ENCODE measurements around the gene DUOXA2. TPM values are rescaled to one million over a fixed set of nuclear protein-coding genes. Genes with fewer than 3 reads are reported as not detected.
A peak's percentile ranks its signal among the peaks of the same experiment; 100 is the strongest.
"Not testable (repeated sequence)": the region's sequence is repeated elsewhere in the genome, so short reads cannot be mapped to it uniquely, and the experiment has no call there.

DUOXA2 gene
- not detected in 2 replicates for polyA plus RNA-seq (2014; cell fraction: cytosol; rRNA removed)
- not detected in 2 replicates for polyA plus RNA-seq (2014; cell fraction: nucleus; rRNA removed)

DNA sequence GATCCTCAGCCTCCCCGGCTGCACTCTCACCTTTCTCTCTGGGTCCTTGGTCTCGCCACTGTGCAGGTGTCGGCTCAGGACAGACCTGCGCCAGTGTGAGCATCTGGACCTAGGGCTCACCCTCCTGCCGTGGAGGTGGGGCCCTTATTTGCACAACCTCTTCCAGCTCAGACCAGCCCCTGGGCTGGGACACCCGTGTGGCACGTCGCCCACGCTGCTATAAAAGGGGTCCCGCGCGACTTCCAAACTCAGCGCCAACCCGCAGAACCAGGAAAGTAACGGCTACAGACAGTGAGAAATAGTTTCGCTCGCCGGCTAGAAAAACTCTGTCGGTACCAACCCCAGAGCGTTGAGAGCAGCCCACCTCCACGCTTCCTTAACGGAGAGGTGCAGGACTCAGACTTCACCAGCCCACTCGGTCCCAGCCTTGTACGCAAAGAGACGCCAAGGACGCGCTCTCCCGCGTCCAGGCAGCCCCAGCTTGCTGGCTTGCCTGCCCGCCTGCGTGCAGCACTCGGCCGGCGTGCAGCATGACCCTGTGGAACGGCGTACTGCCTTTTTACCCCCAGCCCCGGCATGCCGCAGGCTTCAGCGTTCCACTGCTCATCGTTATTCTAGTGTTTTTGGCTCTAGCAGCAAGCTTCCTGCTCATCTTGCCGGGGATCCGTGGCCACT is at the start of gene DUOXA2, which contains the start of gene DUOX2:
Gene DUOXA2, plus strand, starts transcription at position 251 of the 675 bp plus-strand sequence. Its CDS starts 280 bp downstream, at position 531.
Gene DUOX2, minus strand, starts transcription at position 97 of the 675 bp plus-strand sequence. CDS start 761 bp downstream, outside the sequence.
- DNase-seq (ENCODE audit: low spot score): no peak

DNA sequence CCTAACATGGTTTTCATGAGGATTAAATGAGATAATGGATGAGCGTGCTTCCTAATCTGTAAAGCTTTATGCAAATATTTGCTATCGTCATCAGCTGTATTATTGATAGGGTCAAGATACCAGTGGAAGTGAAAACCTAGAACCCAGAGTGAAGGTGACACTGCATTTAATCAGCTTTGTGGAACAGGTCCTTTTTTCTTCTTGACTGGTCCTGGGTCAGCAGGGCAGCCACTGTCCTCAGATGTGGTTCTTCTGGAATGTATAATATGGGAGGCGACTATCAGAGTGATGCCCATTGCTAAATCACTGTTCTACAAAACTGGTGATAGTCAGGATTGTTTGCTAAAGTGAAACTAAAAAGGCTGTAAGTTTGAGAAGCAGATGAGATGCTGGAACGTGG is 49.7 kb upstream of the DUOXA2 start:
- no peak for DNase-seq (ENCODE audit: low spot score)

DNA sequence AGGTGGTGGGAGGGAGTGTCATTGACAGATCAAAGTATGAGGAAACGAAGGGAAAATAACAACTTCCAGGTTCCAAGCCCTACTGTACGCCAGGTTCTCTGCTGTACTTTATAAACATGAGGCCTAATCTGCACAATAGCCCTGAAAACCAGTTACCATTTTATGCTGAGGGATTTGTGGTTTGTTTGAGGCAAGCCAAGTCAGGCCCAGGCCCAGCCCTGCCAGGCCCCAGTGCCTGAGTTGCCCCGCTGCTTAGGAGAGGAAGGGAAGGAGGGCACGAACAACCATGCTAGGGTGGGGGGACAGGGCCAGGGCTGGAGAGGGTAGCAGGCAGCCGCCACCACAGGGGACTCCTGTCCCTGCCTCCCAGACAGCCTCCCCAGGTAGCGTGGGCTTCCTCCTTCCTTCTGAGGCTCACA is 44.2 kb upstream of the DUOXA2 start:
- not testable (repeated sequence) for DNase-seq (ENCODE audit: low spot score)

DNA sequence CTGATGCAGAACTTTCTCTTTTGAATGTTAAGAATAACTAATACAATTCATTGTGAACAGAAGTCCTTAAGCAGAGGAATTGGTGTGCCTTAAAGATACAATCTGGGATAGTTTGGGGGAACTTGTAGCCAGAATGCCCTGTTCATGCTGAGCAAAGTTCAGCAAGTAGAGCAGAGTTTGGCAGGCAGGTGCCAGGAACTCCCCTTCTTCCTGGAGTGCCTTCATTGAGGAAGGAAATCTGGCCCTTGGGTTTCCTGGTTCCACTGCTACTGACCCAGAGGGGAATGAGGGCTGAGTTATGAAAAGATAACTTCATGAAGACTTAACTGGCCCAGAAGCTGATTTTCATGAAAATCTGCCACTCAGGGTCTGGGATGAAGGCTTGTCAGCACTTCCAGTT is 40.5 kb upstream of the DUOXA2 start:
- DNase-seq (ENCODE audit: low spot score): not testable (repeated sequence)

DNA sequence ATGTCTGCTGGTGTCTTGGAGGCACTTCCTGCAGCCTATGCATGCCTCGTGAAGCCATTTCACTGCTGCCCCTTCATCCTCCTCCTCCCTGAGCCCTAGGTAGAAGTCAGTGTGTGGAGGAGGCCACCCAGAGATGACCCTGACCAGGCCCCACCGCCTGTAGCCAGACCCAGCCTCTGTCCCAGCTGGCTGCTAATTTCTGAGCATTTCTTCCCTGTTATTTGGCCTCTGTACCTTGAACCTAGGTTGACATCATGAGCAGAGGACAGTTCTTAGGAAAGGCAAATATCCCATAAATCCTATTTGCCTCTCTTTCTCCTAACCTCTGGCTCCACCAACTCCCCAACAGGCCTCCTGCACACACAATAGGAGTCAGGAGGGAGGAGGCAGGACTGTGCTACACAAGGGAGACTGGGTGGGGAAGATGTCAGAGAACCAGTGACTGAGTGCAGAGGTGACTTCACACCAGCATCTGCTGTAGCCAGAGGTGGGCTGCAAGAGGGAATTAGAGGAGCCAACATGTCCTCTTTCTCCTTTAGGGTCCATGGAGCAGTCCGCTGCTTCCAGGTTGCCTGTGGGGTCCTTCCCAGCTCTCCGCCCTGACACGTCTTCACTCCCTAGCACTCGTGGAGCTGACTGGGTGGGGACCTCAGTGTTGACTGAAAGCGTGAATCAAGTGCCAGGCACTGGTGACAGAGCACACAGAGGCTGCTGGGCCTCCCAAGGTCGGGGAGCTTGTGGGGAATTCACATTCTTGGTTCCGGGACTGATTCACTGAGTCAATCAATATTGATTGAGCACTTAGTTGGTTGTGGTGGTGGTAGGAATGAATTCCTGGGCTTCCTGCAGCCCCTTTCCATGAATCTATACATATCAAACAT is 38.4 kb upstream of the DUOXA2 start:
- DNase-seq (ENCODE audit: low spot score): not testable (repeated sequence)

DNA sequence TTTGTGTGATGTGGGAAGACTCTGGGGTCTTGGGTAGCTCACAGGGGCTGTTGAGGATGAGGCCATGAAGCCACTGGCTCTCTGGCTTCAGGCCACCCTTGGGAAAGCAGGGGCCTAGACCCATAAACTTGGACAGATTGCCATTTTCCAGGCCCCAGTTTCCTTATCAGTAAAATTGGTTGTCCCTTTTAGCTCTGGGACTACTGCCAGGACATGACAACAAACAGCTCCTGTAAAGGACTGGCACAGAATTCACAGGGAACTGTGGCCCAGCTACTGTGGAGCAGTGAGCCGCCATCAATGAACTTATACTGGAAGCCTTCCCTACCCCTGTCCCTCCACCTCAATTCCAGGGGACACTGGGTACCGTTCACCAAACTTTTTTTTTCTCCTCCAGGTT is 36.7 kb upstream of the DUOXA2 start:
- DNase-seq (ENCODE audit: low spot score): not testable (repeated sequence)

DNA sequence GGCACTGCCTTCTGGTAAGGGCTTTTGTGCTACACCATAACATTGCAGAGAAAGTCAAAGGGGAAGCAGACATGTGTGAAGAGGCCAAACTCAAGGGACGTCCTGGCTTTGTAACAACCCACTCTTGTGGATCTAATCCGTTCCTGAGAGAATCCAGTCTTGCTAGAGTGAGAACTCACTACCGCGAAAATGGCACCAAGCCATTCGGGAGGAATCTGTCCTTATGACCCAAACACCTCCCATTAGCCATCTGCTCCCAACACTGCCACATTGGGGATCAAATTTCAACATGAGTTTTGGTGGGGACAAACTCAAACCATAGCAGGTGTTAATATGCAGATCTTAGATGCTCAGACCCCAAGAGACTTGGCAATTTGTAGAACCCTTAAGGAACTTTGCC is 34.9 kb upstream of the DUOXA2 start:
- not testable (repeated sequence) for DNase-seq (ENCODE audit: low spot score)

DNA sequence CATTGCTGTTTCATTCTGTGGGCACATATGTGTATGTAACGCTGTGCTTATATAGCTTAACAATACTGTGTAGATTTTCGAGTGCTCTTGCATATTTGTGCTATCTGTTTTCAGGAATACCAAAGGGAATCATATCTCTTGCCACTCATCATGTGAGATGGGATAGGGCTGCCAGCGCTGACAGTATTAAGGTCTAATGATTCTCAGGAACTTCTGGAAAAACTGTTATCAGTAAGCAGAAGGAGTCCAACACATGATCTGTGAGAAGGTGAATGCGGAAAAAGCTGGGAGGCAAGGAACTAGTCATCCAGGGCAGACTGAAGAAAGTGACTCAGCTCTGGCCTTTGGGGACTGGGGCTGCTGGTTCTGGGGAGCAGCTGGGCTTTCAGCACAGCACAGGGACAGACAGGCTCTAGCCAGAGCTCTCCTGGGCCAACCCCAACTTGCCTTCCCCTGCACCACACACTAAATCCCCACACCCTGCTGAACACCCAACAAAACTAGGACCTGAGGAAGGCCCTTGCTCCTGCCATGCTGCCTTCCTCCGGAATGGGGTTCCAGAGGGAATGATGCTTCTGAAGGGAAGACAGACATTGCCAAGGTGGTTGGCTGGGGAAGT is 34.4 kb upstream of the DUOXA2 start:
- not testable (repeated sequence) for DNase-seq (ENCODE audit: low spot score)

DNA sequence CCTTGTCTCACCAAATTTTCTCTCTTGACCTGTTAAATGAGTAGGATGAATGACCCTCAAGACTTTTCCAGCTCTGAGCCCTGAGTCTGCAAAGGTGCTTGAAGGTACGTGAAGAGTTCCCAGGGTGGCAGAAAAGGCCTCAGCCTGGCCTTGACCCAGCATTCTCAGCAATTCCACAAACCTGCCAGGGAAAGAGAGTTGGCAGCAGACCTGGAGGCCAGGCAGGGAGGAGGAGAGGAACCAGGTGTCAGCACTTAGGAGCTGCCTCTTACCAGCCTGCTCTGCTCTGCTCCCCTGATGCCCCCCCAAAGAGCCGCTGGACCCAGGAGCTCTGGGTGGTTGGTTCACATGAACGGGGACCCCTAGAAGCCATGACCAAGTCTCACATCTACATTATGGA is 33.5 kb upstream of the DUOXA2 start:
- not testable (repeated sequence) for DNase-seq (ENCODE audit: low spot score)

DNA sequence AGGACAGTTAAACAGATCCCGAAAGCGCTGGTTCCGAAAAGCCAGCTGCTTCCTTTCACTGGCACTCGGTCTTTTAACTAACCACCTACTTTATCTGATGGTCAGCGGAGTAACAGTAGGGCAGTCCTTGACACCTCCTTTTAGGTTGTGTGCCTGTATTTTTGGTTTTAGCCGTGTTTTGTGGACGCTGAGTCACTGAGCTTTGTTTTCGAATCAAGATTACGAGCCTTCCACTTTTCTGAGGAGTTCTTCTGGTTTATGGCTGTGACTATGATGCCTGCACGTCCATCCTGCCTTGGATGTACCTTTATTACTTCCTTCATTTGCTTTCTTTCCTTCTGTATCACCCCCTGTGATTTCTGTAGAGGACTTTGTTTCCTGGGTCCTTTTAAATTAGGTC is 31.7 kb upstream of the DUOXA2 start:
- not testable (repeated sequence) for DNase-seq (ENCODE audit: low spot score)

DNA sequence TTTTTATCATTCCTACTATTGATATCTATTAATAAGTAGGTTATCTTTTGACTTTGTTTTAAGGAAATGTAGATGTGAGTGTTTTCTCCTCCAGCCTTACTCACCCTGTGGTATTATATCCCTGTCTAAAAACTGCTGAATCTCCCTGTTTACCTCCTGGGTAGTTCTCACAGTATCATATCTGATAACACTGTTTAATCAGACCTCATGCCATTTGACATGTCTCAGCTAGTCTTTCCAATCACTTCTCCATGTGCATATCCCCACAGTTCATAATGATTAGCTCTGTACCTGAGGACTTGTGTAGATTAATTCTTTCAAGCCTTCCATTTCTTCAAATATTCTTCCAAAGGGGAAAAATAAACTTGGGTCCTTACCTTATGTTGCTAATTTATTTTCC is 30.9 kb upstream of the DUOXA2 start:
- DNase-seq (ENCODE audit: low spot score): no peak

DNA sequence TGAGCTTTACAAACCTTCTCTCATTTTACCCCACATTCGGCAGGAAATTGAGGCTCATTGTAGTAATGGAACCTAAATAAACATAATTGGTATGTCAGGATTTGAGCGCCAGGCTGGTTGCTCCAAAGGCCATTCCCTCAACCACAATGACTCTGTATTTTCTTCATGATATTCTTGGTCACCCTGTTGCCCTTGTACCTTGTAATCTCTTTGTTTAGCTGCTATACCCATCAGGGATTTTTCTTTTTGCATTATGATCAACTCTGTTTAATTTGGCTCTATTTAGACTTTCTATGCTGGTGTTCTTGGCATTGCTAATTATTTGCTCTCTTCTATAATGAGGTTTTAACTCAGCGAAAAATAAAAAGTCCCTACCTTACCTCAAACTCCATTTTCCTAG is 30.0 kb upstream of the DUOXA2 start:
- DNase-seq (ENCODE audit: low spot score): no peak

DNA sequence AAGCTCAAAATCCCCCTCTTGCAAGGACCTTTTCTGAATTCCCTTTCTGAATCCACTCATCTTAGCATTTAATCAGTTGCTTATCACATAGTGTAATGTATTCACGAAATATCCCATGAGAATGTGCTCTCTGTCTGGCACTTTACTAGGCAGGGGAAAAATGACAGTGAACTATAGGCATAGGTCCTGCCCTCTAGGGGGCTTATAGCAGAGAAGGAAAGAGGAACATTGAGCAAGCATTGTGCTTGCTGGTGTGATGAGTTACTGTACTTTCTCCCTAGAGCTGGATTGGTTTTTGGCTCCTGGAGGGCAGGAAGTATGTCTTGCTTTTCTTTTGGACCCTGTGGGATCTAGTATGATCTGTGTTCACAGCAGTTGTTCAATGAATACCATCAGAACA is 26.6 kb upstream of the DUOXA2 start:
- DNase-seq (ENCODE audit: low spot score): no peak

DNA sequence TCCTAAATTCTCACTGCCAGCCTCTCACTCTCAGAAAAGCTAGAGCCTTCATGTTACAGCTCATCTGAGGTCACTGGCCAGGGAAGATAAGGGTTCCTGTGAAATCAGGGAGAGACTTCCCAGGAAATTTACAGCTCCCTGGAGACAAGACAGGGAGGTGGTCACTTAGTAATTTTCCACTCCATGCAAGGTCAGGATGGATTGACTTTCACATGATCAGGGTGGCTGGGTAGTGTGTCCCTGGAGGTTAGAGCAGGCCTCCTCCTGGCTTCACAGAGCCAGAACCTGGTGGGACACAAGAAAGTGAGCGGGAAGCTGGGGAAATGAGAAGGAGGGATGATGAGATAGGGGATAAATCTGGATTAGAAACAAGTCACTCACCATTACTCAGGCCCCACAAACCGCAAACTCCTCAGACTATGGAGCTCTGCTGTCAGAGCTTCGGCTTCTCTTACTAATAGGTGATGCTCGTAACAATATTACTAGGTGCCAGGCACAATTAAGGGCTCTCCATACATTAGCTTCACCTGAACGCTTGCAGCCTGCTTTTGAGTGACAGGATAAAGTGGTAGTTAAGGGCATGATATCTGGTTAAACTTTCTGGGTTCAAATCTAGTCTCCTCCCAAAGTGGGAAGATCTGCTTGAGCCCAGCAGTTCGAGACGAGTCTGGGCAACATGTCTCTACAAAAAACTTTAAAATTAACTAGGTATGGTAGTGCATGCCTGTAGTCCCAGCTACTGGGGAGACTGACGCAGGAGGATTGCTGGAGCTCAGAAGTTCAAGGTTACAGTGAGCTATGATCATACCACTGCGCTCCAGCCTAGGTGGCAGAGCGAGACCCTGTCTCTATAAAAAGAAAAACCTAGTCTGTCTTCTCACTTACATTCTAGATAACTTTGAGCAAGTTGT is 25.1 kb upstream of the DUOXA2 start:
- DNase-seq (ENCODE audit: low spot score): peak; percentile 57

DNA sequence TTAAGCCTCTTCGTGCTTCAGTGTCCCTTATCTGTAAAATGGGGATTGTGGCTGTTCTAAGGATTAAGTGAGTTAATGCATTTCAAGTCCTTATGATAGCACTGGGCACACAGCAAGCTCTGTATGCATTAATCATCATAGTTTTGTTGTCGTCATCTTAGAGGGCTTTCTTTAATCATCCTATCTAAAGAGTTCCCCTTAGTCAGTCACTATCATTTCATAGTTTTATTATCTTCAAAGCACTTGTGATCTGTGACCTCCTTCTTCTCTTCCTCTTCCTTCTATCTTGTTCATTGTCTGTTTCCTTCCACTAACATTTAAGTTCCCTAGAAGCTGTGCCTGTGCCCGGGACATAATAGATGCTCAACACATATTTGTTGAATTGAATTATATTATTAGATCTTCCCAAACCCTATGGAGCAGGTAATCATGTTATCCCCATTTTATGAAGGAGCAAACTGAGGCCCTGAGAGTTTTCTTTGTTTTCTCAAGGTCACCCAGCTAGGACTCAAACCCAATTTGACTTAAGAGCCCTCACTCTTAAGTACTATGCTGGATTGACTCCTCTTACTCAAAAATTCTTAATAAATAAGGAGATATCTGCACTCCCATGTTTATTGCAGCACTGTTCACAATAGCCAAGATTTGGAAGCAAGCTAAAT is 24.3 kb upstream of the DUOXA2 start:
- DNase-seq (ENCODE audit: low spot score): no peak

DNA sequence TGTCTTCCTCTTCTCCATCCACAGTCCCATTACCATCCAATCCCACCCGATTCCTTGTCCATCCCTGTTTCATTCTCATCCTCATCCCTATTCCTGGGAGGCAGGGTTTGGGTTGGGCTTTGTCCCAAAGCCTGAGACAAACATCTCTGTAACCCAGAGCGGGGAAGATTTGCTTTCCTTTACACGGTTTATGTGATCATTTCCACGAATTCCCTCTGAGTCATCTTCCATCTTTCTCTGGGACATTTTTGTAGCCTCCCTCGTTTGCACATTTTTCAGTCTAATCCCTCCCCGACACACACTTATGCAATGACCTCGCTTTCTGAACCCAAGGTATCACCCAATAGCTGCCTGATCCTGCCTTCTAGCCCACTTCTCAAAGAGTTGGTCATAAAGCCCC is 23.0 kb upstream of the DUOXA2 start:
- DNase-seq (ENCODE audit: low spot score): no peak

DNA sequence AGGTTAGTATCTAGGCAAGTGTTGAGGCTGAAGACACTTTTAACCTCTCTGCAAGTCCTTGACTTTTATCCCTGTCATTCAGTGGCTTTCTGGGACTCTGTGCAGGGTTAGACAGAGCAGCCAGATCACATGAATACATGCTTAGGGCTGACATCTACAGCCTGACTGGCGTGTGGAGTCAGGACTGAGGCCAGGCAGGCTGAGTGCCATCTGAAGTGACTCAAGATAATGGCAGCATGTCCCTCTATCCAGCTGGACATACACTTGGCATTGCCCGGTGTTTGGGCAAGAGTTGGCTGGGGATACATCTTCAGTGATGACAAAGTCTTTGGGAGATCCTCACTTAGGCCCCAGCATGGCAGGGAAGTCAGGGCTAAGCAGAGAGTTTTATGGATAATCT is 22.6 kb upstream of the DUOXA2 start:
- no peak for DNase-seq (ENCODE audit: low spot score)

DNA sequence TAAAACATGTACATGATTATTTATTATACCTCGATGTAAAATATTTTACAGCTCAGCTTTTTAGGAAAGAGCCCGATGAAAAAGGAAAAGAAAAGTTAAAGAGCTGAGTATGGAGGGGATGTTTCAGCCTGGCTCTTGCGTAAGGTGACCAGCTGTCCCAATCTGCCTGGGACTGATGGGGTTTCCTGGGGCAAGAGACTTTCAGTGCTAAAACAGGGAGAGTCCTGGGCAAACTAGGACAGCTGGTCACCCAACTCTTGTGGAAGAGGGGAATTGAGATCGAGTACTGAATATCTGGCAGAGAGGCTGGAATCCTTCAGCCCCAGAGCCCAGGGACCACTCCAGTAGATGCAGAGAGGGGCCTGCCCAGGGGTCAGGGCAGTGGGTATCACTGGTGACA is 21.1 kb upstream of the DUOXA2 start:
- DNase-seq (ENCODE audit: low spot score): no peak

DNA sequence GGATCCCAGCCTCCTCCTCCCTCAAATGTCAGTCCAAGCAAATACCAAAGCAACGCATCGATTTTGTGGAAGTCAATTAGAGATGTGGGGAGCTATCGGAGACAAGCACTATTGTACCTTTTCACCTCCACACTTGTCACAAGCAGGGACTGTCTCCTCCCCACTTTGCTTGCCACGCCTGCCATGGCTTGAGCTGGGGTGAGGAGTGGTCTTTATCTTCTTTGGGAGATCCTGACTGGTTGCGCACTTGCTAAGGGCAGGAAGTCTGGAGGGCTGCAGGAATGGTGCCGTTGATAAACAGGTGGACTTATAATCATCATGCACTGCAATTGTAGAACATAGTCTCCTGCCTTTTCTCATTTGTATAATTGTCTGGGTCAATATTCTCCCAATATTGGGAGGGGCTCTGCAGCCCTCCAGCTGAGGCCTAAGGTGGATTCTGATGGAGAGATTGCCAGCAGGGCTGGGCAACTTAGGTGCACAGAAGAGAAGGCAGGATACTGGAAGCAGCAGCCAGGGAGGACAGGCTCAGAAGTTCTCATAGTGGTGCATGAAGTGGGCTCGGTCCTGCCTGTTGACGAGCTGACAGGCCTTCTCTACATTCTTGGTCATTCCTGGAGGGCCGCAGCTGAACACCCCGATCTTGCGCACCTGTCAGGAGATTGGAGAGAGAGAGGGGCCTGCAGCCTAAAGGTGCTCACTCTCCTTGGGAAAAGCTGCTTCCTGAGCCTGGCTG is 20.3 kb upstream of the DUOXA2 start:
- DNase-seq (ENCODE audit: low spot score): no peak

DNA sequence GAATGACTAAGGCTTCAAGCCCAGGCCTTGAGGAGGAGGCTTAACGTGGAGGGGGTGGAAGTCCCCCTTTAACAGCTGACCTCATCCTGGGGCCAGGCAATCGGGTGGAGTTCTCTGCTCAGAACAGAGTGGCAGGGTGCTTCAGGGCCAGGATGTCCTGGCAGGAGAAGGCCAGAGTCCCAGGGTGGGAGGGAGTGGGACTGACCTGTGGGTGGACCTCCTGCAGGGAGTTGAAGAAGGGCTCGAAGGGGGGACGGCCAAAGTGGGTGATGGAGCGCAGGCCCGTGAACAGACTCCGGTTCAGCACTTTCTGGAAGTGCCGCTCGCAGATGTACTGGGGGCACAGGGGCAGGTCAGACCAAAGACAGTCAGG is 19.8 kb upstream of the DUOXA2 start:
- no peak for DNase-seq (ENCODE audit: low spot score)

Data from SK-N-DZ (cell line).